ENCODE data around the gene NOC4L.
A peak's percentile ranks its signal among the peaks of the same experiment; 100 is the strongest.
"Not testable (repeated sequence)": the region's sequence is repeated elsewhere in the genome, so short reads cannot be mapped to it uniquely, and the experiment has no call there.

The NOC4L gene

GRCh38 chr12:132144810-132145168, 532 bp downstream of the NOC4L start:
- no peak for DNase-seq

GRCh38 chr12:132145334-132145733, 1.1 kb downstream of the NOC4L start:
- no peak for DNase-seq

- no peak for DNase-seq
Measured at GRCh38 chr12:132146098-132146497, 1.8 kb downstream of the NOC4L start.

GRCh38 chr12:132146772-132147422, 2.6 kb downstream of the NOC4L start:
- DNase-seq: no peak

- no peak for DNase-seq
Measured at GRCh38 chr12:132147423-132148367, 3.4 kb downstream of the NOC4L start.

- no peak for DNase-seq
Measured at GRCh38 chr12:132148368-132149045, 4.2 kb downstream of the NOC4L start.

- DNase-seq: not testable (repeated sequence)
Measured at GRCh38 chr12:132149526-132149925, 5.3 kb downstream of the NOC4L start.

GRCh38 chr12:132150780-132151144, 6.5 kb downstream of the NOC4L start:
- no peak for DNase-seq

GRCh38 chr12:132151145-132151765, 7.0 kb downstream of the NOC4L start:
- DNase-seq: no peak

GRCh38 chr12:132151766-132152410, 7.6 kb downstream of the NOC4L start:
- no peak for DNase-seq

GRCh38 chr12:132152411-132152821, 8.2 kb downstream of the NOC4L start:
- DNase-seq: no peak

- DNase-seq: no peak
Measured at GRCh38 chr12:132152953-132153352, 8.7 kb downstream of the NOC4L start.

GRCh38 chr12:132153501-132154340, 9.5 kb downstream of the NOC4L start:
- DNase-seq: peak; percentile 43 to 52

- no peak for DNase-seq
Measured at GRCh38 chr12:132154341-132154761, 10.1 kb downstream of the NOC4L start.

- no peak for DNase-seq
Measured at GRCh38 chr12:132154941-132155770, 10.9 kb downstream of the NOC4L start.

GRCh38 chr12:132155771-132156572, 11.7 kb downstream of the NOC4L start:
- no peak for DNase-seq

GRCh38 chr12:132156573-132157325, 12.5 kb downstream of the NOC4L start:
- DNase-seq: no peak

GRCh38 chr12:132157733-132158409, 13.6 kb downstream of the NOC4L start:
- no peak for DNase-seq

All from AML-193 (cell line).